ENCODE measurements around the gene NCKAP1.

NCKAP1 gene

DNA sequence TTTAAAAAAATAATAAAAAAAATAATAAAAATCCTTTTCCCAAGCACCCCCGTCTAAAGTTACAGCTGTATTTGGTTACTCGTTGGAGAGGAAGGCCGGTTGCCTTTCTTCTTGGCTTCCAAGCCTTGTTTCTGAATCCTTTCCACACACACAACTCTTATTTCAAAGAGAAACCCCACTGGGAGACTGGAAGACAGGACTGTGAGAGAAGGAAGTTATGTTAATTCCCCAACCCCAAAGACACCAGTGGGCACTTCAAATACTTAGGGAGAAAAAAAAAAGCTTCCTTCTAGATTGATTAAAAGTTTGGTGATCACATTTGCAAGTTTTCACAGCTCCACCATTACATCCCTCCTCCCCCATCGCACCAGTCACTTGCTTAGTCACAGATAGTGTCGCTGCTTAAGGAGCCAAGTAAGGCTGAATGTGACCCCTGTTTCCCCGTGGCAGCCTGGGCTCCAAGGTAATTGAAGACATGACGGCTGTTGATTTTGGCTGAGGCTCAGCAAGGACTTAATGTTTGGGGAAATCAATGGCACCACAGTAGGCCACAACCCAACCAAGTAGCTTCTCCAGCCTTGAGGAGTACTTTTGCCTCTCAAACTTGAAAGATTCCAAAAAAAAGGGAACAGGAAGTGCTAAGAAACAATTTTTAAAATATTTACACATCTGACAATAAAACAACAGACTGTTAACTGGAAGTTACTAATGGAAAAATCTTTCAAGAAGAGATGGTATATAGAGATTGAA is 131.0 kb downstream of the NCKAP1 start:
- H3K36me3 ChIP-seq (ENCODE audit: control insufficient read depth, insufficient read depth, low read length) = no peaks in the 10 kb centered on the region
- no peaks in the 10 kb centered on the region for H3K27me3 ChIP-seq (replicated peaks; ENCODE audit: control insufficient read depth, insufficient read depth, low read length)
- DNase-seq (ENCODE audit: extremely low read depth, insufficient read length) = no peak
- H3K4me3 ChIP-seq (replicated peaks; ENCODE audit: low read depth, low read length) = no peak overlapping the region
- TF ChIP-seq, protein P1, sequence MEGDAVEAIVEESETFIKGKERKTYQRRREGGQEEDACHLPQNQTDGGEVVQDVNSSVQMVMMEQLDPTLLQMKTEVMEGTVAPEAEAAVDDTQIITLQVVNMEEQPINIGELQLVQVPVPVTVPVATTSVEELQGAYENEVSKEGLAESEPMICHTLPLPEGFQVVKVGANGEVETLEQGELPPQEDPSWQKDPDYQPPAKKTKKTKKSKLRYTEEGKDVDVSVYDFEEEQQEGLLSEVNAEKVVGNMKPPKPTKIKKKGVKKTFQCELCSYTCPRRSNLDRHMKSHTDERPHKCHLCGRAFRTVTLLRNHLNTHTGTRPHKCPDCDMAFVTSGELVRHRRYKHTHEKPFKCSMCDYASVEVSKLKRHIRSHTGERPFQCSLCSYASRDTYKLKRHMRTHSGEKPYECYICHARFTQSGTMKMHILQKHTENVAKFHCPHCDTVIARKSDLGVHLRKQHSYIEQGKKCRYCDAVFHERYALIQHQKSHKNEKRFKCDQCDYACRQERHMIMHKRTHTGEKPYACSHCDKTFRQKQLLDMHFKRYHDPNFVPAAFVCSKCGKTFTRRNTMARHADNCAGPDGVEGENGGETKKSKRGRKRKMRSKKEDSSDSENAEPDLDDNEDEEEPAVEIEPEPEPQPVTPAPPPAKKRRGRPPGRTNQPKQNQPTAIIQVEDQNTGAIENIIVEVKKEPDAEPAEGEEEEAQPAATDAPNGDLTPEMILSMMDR (IDR thresholded peaks at IDR 0.05; ENCODE audit: insufficient read depth, low read length, poor library complexity, severe bottlenecking) = no peak

DNA sequence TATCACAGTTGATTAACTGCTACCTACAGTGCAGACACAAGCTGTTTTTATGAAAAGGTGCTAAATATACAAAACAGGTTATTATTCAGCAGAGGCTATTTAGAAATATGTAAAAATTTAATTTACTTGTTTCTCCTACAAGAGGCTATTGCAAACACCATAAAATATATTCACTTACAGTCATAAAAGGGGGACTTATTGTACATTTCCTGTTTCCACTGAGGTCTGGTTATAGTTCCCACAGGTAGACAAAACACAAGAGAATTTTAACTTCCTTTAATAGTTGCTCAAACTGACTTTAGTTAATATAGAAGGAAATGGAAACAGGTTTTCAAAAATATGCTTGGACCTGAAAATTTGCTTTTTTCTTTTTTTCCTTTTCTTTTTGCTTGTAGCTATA is 131.8 kb downstream of the NCKAP1 start:
- no peaks in the 10 kb centered on the region for H3K36me3 ChIP-seq (ENCODE audit: control insufficient read depth, insufficient read depth, low read length)
- TF ChIP-seq, protein P1 (IDR thresholded peaks at IDR 0.05; ENCODE audit: insufficient read depth, low read length, poor library complexity, severe bottlenecking) = no peak
- DNase-seq (ENCODE audit: extremely low read depth, insufficient read length) = no peak
- no peak overlapping the region for H3K4me3 ChIP-seq (replicated peaks; ENCODE audit: low read depth, low read length)
- no peaks in the 10 kb centered on the region for H3K27me3 ChIP-seq (replicated peaks; ENCODE audit: control insufficient read depth, insufficient read depth, low read length)

DNA sequence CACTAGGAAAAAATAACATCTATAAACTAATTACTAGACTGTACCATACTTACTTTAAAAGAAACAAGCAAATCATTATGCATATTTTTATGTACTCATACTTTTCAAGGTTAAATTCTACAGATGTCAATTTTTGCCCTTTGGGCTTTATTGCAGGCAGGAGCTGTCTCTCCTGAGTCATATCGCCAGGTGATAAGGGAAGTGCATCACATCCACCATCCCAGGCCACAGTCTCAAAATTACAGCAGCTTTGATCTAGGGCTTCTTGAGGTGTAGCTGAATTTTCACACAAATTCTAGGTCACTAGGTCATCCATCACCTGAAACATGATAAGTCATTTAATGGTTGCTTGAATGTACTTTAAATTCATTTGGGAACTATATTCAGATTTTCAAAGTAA is 133.4 kb downstream of the NCKAP1 start:
- no peaks in the 10 kb centered on the region for H3K36me3 ChIP-seq (ENCODE audit: control insufficient read depth, insufficient read depth, low read length)
- H3K27me3 ChIP-seq (replicated peaks; ENCODE audit: control insufficient read depth, insufficient read depth, low read length) = no peaks in the 10 kb centered on the region
- no peak overlapping the region for H3K4me3 ChIP-seq (replicated peaks; ENCODE audit: low read depth, low read length)
- no peak for DNase-seq (ENCODE audit: extremely low read depth, insufficient read length)
- TF ChIP-seq, protein P1 (IDR thresholded peaks at IDR 0.05; ENCODE audit: insufficient read depth, low read length, poor library complexity, severe bottlenecking) = no peak

DNA sequence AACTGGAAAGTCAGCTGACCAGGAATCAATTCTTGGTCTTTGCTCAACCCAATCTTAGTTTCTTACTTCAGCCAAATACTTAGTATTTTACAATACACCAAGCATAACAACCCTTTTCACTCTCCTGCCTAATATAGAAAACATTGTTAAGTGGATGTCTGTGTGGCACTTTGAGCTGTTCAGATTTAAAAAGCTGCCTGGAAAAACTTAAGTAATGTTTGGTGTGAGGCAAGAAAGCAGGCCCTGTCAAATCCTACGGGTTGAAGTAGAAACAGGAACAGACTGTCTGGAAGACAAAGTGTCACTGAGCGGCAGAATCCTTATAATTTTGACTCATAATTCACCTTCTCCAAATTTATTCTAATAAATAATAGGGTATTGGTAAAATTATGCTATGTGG is 134.7 kb downstream of the NCKAP1 start:
- H3K36me3 ChIP-seq (ENCODE audit: control insufficient read depth, insufficient read depth, low read length) = no peaks in the 10 kb centered on the region
- TF ChIP-seq, protein P1 (IDR thresholded peaks at IDR 0.05; ENCODE audit: insufficient read depth, low read length, poor library complexity, severe bottlenecking) = no peak
- H3K4me3 ChIP-seq (replicated peaks; ENCODE audit: low read depth, low read length) = no peak overlapping the region
- no peak for DNase-seq (ENCODE audit: extremely low read depth, insufficient read length)
- H3K27me3 ChIP-seq (replicated peaks; ENCODE audit: control insufficient read depth, insufficient read depth, low read length) = no peaks in the 10 kb centered on the region

DNA sequence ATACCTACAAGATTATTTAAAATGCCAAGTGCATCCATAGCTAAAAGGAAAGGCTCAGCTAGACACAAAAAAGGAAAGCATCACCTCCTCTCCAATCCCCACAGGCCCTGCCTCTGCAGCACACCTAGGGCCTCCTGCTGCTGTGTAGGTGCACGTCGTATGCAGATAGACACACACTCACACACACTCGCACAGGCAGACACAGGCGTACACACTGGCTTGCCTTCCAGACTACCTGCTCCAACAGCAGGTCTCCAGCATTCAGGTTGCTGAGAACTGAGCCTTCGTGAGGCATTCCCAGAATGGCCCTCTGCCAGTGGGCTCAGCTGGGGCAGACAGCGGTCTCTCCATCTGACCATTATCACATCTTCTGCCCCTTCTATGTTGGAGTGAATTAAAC is 136.5 kb downstream of the NCKAP1 start:
- no peak for DNase-seq (ENCODE audit: extremely low read depth, insufficient read length)
- H3K36me3 ChIP-seq (ENCODE audit: control insufficient read depth, insufficient read depth, low read length) = no peaks in the 10 kb centered on the region
- TF ChIP-seq, protein P1 (IDR thresholded peaks at IDR 0.05; ENCODE audit: insufficient read depth, low read length, poor library complexity, severe bottlenecking) = no peak
- no peak overlapping the region for H3K4me3 ChIP-seq (replicated peaks; ENCODE audit: low read depth, low read length)
- no peaks in the 10 kb centered on the region for H3K27me3 ChIP-seq (replicated peaks; ENCODE audit: control insufficient read depth, insufficient read depth, low read length)

DNA sequence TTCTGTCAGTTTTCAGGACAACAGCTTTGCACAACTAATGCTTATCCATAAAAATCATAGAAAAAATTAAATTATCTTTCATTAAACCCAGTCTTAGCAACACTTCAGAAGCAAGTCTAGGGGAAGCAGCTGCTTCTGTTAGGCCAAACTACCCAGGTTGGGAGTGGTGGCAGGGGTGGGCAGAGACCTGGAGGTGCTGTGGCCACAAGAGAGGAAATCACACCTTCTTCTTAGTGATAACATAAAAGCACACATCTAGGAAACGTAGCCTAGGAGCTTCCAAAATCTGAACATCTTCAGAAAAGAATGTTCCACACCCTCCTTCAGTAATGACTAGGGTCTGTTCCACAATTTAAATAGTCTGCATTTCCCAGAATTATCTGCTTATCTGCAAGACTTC is 139.5 kb downstream of the NCKAP1 start:
- TF ChIP-seq, protein P1 (IDR thresholded peaks at IDR 0.05; ENCODE audit: insufficient read depth, low read length, poor library complexity, severe bottlenecking) = no peak
- Histone ChIP-seq H3K27me3 (replicated peaks; ENCODE audit: control insufficient read depth, insufficient read depth, low read length) (no peaks in the 10 kb centered on the region), H3K4me3 (replicated peaks; ENCODE audit: low read depth, low read length) (no peak overlapping the region), H3K36me3 (ENCODE audit: control insufficient read depth, insufficient read depth, low read length) (no peaks in the 10 kb centered on the region)
- no peak for DNase-seq (ENCODE audit: extremely low read depth, insufficient read length)
